GM19468 (cell line): ENCODE data around the gene RNF125.
A peak's percentile ranks its signal among the peaks of the same experiment; 100 is the strongest.

Experiments used
- ATAC-seq: cut with Tn5 transposase; IDR thresholded peaks from one replicate; pipeline ENCODE4 v1.9.1; 2021; ENCODE audit warnings: mild to moderate bottlenecking, moderate library complexity, moderate number of reproducible peaks; ENCODE audit not compliant: unreplicated experiment; ENCODE audit errors: extremely low read depth

The RNF125 gene

DNA sequence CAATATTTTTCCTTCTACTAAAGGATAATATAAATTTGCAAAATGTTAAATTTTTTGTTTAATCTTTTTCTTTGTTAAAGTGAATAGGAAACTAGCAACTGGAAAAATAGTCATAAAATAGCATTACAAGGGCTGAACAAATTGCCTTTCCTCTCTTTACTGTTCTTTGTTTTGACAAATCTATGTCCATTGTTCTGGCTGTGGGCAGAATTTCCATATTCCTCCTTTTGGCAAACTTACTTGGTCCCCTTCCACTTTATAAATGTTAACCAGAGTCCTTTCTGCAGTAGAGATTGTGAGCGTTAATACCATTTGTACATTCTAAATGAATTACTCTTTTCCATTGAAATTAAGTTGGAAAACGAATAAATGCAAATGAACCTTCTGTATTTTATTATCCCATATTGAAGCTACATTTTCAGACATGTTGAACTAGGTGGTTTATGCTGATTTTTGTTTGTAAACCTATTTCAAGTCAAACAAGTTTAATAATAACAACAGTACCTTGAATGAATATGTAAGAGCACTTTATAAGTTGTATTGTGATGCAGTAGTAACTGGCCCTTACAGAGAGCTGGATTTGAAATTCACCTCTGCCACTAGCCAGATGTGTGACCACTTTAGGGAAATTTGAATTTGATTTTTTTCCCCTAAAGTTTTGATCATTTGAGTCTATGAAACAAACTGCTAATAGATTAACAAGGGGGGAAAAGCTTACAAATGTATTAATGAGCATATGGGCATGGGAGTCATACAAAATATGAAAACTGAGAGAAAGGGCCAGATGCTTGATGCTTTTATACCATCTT, 3.3 kb downstream of the RNF125 start:
- ATAC-seq, result no peak

DNA sequence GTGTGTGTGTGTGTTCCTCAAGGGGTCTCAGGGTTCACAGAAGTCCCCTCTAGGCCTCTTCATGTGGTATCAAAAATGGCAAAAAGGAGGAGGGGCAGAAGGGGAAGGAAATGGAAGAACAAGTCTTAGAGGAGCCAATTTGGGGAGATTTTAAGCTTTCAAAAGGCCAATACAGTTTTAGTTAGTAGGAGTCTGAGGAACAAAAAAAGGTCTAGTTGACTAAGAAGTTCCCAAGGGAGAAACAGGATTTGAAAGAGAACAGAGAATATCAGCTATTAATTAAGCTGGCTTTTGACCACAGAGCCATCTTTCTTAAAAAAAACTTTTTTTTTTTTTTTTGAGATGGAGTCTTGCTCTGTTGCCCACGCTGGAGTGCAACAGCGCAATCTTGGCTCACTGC, 7.1 kb downstream of the RNF125 start:
- no peak for ATAC-seq

DNA sequence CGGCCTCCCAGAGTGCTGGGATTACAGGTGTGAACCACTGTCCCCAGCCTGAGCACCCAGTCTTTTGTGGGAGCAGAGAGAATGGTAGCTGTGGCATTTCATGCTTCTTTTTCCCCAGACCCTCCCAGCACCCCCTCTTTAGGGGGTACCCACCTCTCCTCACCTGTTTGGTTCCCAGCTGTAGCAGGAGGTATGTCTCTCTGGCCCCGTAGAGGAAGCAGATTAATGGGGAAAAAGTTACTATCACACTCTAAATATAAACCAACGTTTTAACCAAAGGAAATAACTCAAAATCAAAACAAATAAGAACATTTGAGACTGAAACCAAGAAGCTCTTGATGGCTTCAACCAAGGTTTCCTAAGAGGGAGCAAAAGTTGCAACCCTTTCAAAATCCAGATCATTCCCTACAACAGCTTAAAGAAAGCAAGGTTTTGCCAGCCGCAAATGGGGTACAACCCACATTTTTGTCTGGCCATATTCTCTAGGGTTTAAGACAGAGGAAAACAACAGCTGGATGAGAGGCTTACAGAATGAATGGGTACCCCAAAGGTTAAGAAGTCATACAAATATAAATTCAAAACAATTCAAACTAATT, 8.0 kb downstream of the RNF125 start:
- ATAC-seq, result no peak

DNA sequence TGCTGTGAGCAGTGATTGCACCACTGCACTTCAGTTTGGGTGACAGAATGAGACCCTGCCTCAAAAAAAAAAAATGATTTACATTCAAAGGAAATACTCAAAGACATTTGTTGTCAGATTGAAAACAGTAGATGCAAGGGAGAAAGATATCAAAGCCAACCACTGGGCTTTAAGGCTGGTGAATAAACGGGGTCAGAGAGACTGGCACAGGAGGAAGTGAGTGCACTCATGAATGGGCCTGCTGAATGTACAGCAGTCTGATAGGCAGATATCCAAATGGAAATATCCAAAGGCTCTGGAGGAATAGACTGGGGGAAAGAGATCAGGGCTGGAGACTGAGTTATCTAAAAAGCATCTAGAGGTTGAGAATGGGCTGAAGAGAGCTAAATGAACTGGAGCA, 10.9 kb downstream of the RNF125 start:
- ATAC-seq, result no peak

DNA sequence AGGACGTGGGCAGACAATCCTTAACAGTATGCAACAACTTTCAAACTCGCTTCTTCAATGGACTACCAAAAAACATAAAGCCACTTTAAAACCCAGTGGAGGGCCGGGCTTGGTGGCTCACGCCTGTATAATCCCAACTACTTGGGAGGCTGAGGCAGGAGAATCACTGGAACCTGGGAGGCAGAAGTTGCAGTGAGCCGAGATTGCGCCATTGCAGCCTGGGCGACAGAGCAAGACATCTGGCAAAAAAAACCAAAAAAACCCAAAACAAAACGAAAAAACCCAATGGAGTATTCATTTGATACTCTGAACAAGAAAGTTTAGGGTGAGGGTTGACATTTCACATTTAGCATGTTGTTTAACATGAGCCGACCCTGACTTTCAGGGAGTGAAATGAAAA, 14.0 kb downstream of the RNF125 start:
- no peak for ATAC-seq

DNA sequence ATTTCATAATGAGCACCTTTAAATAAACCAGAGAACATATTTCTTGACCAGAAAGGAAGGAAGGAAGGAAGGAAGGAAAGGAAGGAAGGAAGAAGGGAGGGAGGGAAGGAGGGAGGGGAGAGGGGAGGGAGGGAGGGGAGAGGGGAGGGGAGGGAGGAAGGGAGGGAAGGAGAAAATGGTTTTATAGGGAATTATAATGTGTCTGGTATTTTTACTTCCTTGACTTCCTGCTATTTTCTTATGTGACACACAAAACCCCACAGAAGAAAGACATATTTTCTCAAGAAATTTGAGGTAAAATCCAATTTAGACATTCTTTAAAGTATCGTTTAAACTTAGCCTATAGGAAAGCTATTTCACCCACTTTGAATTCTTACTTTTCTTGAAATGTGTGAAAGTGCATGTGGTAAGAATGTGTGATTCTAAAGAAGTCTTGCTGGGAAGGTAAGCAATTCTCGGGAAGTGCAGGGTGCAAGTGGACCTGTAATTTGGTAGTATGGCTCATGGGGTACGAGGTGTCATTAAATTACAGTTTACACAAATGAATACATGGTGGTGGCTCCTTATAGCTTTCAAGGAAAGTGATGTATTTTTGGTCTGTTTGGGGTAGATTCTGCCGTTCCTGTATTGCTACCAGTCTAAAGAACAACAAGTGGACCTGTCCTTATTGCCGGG, 18.0 kb downstream of the RNF125 start:
- no peak for ATAC-seq

DNA sequence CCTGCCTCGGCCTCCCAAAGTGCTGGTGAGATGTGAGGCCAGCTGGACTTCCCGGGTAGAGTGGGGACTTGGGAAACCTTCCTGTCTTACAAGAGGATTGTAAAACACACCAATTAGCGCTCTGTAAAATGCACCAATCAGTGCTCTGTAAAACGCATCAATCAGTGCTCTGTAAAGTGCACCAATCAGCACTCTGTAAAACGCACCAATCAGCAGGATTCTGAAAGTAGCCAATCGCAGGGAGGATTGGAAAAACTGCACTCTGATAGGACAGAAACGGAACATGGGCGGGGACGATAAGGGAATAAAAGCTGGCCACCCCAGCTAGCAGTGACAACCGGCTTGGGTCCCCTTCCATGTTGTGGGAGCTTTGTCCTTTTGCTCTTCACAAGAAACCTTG, 19.0 kb downstream of the RNF125 start:
- no peak for ATAC-seq

DNA sequence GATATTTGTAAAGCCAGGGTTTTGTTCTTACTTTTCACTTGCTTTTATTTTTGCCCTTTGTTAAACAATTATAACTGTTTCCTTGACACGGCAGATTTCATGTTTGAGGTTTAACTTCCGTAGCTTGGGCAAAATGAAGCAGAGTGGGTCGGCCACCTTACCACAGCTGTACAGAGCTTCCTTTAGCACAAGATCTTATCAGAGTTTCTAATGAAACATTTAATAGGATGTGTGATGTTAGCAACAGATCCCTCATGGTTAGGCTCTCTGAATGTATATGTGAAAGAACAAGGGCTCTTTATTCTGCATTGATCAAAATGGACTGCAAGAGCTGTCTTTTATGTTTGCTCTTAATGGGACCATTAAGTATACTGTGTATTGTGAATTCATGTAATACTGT, 22.3 kb downstream of the RNF125 start:
- peak; percentile 87 for ATAC-seq

DNA sequence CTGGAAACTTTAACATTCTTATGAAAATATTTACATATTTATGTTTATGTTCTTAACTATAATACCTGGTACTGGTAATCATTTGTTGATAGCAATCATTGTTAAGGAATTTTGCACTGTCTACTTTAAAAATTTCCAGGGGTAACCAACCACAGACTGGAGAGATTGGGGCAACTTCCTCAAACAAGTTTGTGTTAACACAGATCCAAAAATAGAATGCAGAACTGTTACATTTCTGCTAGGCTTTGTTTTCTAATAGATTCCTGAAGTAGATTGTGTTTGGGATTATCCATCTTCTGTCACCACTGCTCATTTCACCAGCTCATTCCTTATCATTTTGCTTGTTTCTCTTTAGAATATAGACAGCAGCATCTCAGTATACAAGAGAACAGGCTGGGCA, 23.7 kb downstream of the RNF125 start:
- ATAC-seq, result no peak

- peak; percentile 25 for ATAC-seq
Measured at GRCh38 chr18:32048507-32049091, 30.0 kb downstream of the RNF125 start.

DNA sequence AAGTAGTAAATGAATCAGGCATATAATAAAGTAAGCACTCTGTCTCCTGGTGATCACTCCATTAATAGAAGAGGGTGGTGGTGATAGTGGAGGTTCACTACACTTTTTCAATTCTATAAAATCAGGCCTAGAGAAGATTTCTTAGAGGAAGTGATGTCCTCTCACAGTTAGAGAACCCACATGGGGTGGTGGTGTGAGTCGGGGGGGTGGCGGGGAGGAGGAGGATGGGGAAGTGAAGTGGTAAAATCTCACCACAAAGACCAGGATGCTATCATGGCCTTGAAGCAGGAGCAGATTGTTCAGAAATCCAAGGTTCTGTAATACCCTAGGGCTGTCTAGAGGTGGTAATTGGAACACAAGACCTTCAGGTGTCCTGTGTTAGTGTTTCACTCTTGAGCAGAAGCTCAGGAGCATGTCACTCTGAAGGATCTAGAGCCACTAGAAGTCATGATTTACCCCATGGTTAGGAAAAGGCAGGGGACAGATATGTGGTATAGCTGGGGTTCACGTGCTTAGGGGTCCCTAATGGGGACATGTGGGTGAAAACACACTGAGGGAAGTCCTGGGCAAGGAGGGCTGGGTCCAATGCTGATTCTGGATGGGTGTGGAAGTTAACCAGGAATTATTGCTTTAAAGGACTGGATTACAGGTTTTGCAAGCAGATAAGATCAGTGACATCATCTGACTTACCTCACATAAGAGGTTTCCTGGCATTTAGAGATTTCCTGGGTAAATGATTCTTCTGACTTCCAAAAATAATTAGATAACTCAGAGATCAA, 31.0 kb downstream of the RNF125 start:
- no peak for ATAC-seq

- ATAC-seq, result no peak
Measured at GRCh38 chr18:32056613-32057358, 38.2 kb downstream of the RNF125 start.

GRCh38 chr18:32057624-32058165, 39.1 kb downstream of the RNF125 start:
- no peak for ATAC-seq

DNA sequence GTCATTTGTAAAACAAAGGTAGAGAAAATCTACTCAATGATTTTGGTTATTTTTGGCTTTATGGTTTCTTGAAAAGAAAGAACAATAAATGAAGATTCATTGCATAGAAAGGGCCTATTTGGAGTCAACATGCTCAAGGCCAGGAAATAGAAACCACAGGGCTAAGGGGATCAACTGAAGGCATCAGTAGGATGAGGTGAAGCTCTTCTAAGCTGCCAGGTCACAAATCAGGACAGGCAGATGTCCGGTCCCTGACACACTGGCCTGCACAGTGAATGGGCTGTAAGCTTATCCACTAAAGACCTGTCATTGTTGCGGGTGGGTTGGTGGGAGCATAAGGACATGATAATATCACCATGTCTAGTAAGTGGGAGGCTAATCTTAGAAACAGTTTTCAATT, 41.4 kb downstream of the RNF125 start:
- no peak for ATAC-seq

GRCh38 chr18:32067375-32068167, 48.9 kb downstream of the RNF125 start:
- ATAC-seq, result no peak

GRCh38 chr18:32072321-32072720, 53.7 kb downstream of the RNF125 start:
- ATAC-seq, result peak; percentile 46

GRCh38 chr18:32074206-32074605, 55.6 kb downstream of the RNF125 start:
- ATAC-seq, result no peak

GRCh38 chr18:32078845-32079244, 60.2 kb downstream of the RNF125 start:
- ATAC-seq, result no peak

- no peak for ATAC-seq
Measured at GRCh38 chr18:32081881-32082280, 63.3 kb downstream of the RNF125 start.
